Muscle of back (tissue), 11 donors: Measurements from ENCODE around the gene SND1. TPM values are rescaled to one million over a fixed set of nuclear protein-coding genes. Genes with fewer than 3 reads are reported as not detected.

Experiments used
- DNase-seq, 3 donors: peaks; one replicate each; pipeline versions ENCODE4 v3.0.0 to v3.0.0-alpha.2; 2013
- polyA plus RNA-seq, 10 donors: library from polyadenylated mRNA; unstranded; fragments of 120-200 nt; gene quantifications; one replicate each; pipeline ENCODE4 v1.2.1, GENCODE V29; 2013; ENCODE audit not compliant: insufficient read length in 10 of 10

Gene SND1
- polyA plus RNA-seq, 10 donors: 79.0 to 120 (median 98.4) TPM

GRCh38 chr7:127993987-127994386 lies 342.0 kb downstream of the SND1 start:
- no peak for DNase-seq

GRCh38 chr7:127995156-127995880 lies 343.3 kb downstream of the SND1 start:
- peak; percentile 66 to 90 (median 76) for DNase-seq

- peak in 1 of 3 donors; percentile 28 for DNase-seq
Measured at GRCh38 chr7:127995881-127996215, 343.9 kb downstream of the SND1 start.

GRCh38 chr7:127996253-127997071 lies 344.5 kb downstream of the SND1 start:
- no peak for DNase-seq

GRCh38 chr7:127997226-127997922 lies 345.4 kb downstream of the SND1 start:
- no peak for DNase-seq

GRCh38 chr7:127998671-127999070 lies 346.7 kb downstream of the SND1 start:
- DNase-seq: no peak

GRCh38 chr7:128000048-128000447 lies 348.1 kb downstream of the SND1 start:
- DNase-seq: no peak

GRCh38 chr7:128000854-128001265 lies 348.9 kb downstream of the SND1 start:
- no peak for DNase-seq

- DNase-seq: no peak
Measured at GRCh38 chr7:128003167-128003566, 351.2 kb downstream of the SND1 start.

- DNase-seq: no peak
Measured at GRCh38 chr7:128003787-128004186, 351.8 kb downstream of the SND1 start.

GRCh38 chr7:128004623-128005022 lies 352.6 kb downstream of the SND1 start:
- DNase-seq: no peak

GRCh38 chr7:128005117-128005516 lies 353.1 kb downstream of the SND1 start:
- DNase-seq: no peak

- DNase-seq: no peak
Measured at GRCh38 chr7:128005759-128006159, 353.8 kb downstream of the SND1 start.

GRCh38 chr7:128006550-128007302 lies 354.7 kb downstream of the SND1 start:
- no peak for DNase-seq

GRCh38 chr7:128007303-128007680 lies 355.3 kb downstream of the SND1 start:
- no peak for DNase-seq

- DNase-seq: no peak
Measured at GRCh38 chr7:128008141-128008540, 356.1 kb downstream of the SND1 start.

- no peak for DNase-seq
Measured at GRCh38 chr7:128008744-128009143, 356.8 kb downstream of the SND1 start.

- DNase-seq: no peak
Measured at GRCh38 chr7:128010391-128011127, 358.6 kb downstream of the SND1 start.

GRCh38 chr7:128011131-128011661 lies 359.2 kb downstream of the SND1 start:
- DNase-seq: no peak

- no peak for DNase-seq
Measured at GRCh38 chr7:128014811-128015210, 362.8 kb downstream of the SND1 start.

- no peak for DNase-seq
Measured at GRCh38 chr7:128017460-128017859, 365.5 kb downstream of the SND1 start.
